ENCODE results near the gene FKBP11.
"Not testable (repeated sequence)": the region's sequence is repeated elsewhere in the genome, so short reads cannot be mapped to it uniquely, and the experiment has no call there.

The FKBP11 gene

GRCh38 chr12:48878548-48878947, 46.7 kb downstream of the FKBP11 start:
- no peaks in the 10 kb centered on the region for H3K36me3 ChIP-seq (ENCODE audit: insufficient read depth, low read length)
- no peak overlapping the region for H3K4me2 ChIP-seq (ENCODE audit: insufficient read depth, low read length)
- no peak overlapping the region for H3K27ac ChIP-seq (ENCODE audit: low read length)
- no peak overlapping the region for H2AFZ ChIP-seq (ENCODE audit: low read depth, low read length)
- H3K27me3 ChIP-seq (ENCODE audit: insufficient read depth, low read length, poor library complexity) = peaks cover 24% of the 10 kb centered on the region
- TF ChIP-seq, protein P1, sequence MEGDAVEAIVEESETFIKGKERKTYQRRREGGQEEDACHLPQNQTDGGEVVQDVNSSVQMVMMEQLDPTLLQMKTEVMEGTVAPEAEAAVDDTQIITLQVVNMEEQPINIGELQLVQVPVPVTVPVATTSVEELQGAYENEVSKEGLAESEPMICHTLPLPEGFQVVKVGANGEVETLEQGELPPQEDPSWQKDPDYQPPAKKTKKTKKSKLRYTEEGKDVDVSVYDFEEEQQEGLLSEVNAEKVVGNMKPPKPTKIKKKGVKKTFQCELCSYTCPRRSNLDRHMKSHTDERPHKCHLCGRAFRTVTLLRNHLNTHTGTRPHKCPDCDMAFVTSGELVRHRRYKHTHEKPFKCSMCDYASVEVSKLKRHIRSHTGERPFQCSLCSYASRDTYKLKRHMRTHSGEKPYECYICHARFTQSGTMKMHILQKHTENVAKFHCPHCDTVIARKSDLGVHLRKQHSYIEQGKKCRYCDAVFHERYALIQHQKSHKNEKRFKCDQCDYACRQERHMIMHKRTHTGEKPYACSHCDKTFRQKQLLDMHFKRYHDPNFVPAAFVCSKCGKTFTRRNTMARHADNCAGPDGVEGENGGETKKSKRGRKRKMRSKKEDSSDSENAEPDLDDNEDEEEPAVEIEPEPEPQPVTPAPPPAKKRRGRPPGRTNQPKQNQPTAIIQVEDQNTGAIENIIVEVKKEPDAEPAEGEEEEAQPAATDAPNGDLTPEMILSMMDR (IDR thresholded peaks at IDR 0.05; ENCODE audit: borderline replicate concordance, extremely low read depth, low read length, poor library complexity, severe bottlenecking) = no peak
- no peak for TF ChIP-seq EZH2 (IDR thresholded peaks at IDR 0.05; ENCODE audit: borderline replicate concordance, low read depth, low read length, severe bottlenecking)
- DNase-seq (no peak), ATAC-seq (ENCODE audit: insufficient read depth, low read depth) (no peak)
- H3K9ac ChIP-seq (ENCODE audit: low read depth, low read length) = no peak overlapping the region
- no peaks in the 10 kb centered on the region for H4K20me1 ChIP-seq (ENCODE audit: insufficient read depth, low read length)
- no peaks in the 10 kb centered on the region for H3K9me3 ChIP-seq (ENCODE audit: insufficient read depth, low read length, severe bottlenecking)
- H3K4me1 ChIP-seq (ENCODE audit: insufficient read depth, low read length) = no peaks in the 10 kb centered on the region
- H3K79me2 ChIP-seq (ENCODE audit: insufficient read depth, low read length) = no peaks in the 10 kb centered on the region
- no peak overlapping the region for H3K4me3 ChIP-seq (ENCODE audit: low read depth in 1 of 2, low read length in 2 of 2)

GRCh38 chr12:48875944-48876515, 49.3 kb downstream of the FKBP11 start:
- TF ChIP-seq, protein P1 (IDR thresholded peaks at IDR 0.05; ENCODE audit: borderline replicate concordance, extremely low read depth, low read length, poor library complexity, severe bottlenecking) = no peak
- TF ChIP-seq EZH2 (IDR thresholded peaks at IDR 0.05; ENCODE audit: borderline replicate concordance, low read depth, low read length, severe bottlenecking) = no peak
- H3K9ac ChIP-seq (ENCODE audit: low read depth, low read length) = no peak overlapping the region
- no peaks in the 10 kb centered on the region for H3K36me3 ChIP-seq (ENCODE audit: insufficient read depth, low read length)
- no peaks in the 10 kb centered on the region for H3K4me1 ChIP-seq (ENCODE audit: insufficient read depth, low read length)
- no peaks in the 10 kb centered on the region for H4K20me1 ChIP-seq (ENCODE audit: insufficient read depth, low read length)
- DNase-seq (no peak), ATAC-seq (ENCODE audit: insufficient read depth, low read depth) (no peak)
- H3K27me3 ChIP-seq (ENCODE audit: insufficient read depth, low read length, poor library complexity) = peaks cover 8% of the 10 kb centered on the region
- no peak overlapping the region for H2AFZ ChIP-seq (ENCODE audit: low read depth, low read length)
- H3K79me2 ChIP-seq (ENCODE audit: insufficient read depth, low read length) = no peaks in the 10 kb centered on the region
- H3K27ac ChIP-seq (ENCODE audit: low read length) = no peak overlapping the region
- no peaks in the 10 kb centered on the region for H3K9me3 ChIP-seq (ENCODE audit: insufficient read depth, low read length, severe bottlenecking)
- no peak overlapping the region for H3K4me3 ChIP-seq (ENCODE audit: low read depth in 1 of 2, low read length in 2 of 2)
- no peak overlapping the region for H3K4me2 ChIP-seq (ENCODE audit: insufficient read depth, low read length)

- H3K79me2 ChIP-seq (ENCODE audit: insufficient read depth, low read length); DNase-seq; H3K27ac ChIP-seq (ENCODE audit: low read length); H3K36me3 ChIP-seq (ENCODE audit: insufficient read depth, low read length); H2AFZ ChIP-seq (ENCODE audit: low read depth, low read length); H3K9me3 ChIP-seq (ENCODE audit: insufficient read depth, low read length, severe bottlenecking); H3K4me3 ChIP-seq (ENCODE audit: low read depth in 1 of 2, low read length in 2 of 2); H3K27me3 ChIP-seq (ENCODE audit: insufficient read depth, low read length, poor library complexity); H4K20me1 ChIP-seq (ENCODE audit: insufficient read depth, low read length); H3K4me2 ChIP-seq (ENCODE audit: insufficient read depth, low read length); H3K9ac ChIP-seq (ENCODE audit: low read depth, low read length); H3K4me1 ChIP-seq (ENCODE audit: insufficient read depth, low read length); ATAC-seq (ENCODE audit: insufficient read depth, low read depth): not testable (repeated sequence)
These were observed 51.8 kb downstream of the FKBP11 start for GRCh38 chr12:48873534-48873933.

GRCh38 chr12:48873096-48873495, 52.2 kb downstream of the FKBP11 start:
- DNase-seq (no peak), ATAC-seq (ENCODE audit: insufficient read depth, low read depth) (no peak)
- H3K27me3 ChIP-seq (ENCODE audit: insufficient read depth, low read length, poor library complexity) = no peaks in the 10 kb centered on the region
- H3K79me2 ChIP-seq (ENCODE audit: insufficient read depth, low read length) = no peaks in the 10 kb centered on the region
- H3K4me2 ChIP-seq (ENCODE audit: insufficient read depth, low read length) = no peak overlapping the region
- H3K27ac ChIP-seq (ENCODE audit: low read length) = no peak overlapping the region
- no peak overlapping the region for H3K4me3 ChIP-seq (ENCODE audit: low read depth in 1 of 2, low read length in 2 of 2)
- H3K9me3 ChIP-seq (ENCODE audit: insufficient read depth, low read length, severe bottlenecking) = no peaks in the 10 kb centered on the region
- H3K9ac ChIP-seq (ENCODE audit: low read depth, low read length) = no peak overlapping the region
- no peaks in the 10 kb centered on the region for H4K20me1 ChIP-seq (ENCODE audit: insufficient read depth, low read length)
- no peak overlapping the region for H2AFZ ChIP-seq (ENCODE audit: low read depth, low read length)
- no peaks in the 10 kb centered on the region for H3K4me1 ChIP-seq (ENCODE audit: insufficient read depth, low read length)
- no peaks in the 10 kb centered on the region for H3K36me3 ChIP-seq (ENCODE audit: insufficient read depth, low read length)
- TF ChIP-seq EZH2 (IDR thresholded peaks at IDR 0.05; ENCODE audit: borderline replicate concordance, low read depth, low read length, severe bottlenecking) = no peak
- TF ChIP-seq, protein P1 (IDR thresholded peaks at IDR 0.05; ENCODE audit: borderline replicate concordance, extremely low read depth, low read length, poor library complexity, severe bottlenecking) = no peak
